NCI-H748 (cell line): ENCODE measurements around the gene NDUFA9.
A peak's percentile ranks its signal among the peaks of the same experiment; 100 is the strongest.

Experiments used
- DNase-seq: peaks from one replicate; lab custom pipeline; 2025; ENCODE audit not compliant: unreplicated experiment; lab: John Stamatoyannopoulos, UW

The NDUFA9 gene

DNA sequence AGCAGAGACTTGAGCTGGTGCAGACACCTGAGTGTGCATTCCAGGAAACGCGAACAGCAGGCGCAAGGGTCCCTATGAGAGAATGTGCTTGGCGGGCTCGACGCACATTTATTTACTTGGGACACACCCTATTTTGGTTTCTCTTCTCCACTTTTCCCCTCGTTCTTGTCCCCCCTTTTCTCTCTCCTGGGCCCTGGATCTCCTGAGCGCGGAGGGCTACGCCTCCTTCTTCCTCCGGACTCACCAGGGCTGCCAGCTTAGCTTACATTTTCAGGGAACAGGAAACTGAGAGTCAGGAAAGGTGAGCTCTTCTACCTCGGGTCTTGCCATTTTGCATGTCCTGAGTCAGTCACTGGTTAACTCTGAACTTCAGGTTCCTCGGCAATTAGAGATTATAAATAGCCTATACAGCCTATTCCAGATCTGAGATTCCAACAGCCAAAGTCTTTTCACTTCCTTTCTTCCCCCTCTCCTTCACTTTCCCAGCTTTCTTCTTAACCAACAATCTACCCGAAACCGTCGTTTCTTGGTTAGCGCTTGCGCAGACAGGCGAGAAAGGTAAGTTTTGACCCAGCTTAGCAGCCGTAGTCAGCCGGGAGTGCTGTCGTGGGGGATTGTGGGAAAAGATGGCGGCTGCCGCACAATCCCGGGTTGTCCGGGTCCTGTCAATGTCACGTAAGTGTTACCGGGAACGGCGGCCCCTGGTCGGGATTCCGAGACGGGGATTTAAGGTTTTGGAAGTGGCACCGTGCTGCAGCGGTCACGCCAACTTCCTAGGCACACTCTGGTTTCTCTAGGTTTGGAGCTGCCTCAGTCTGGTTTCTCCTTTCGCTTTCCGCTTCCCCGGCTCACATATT lies at the start of gene NDUFA9, which contains the start of gene AKAP3:
Gene NDUFA9, plus strand, starts transcription at position 614 of the 857 bp plus-strand sequence. Its CDS starts 13 bp downstream, at position 627.
Gene AKAP3, minus strand, starts transcription at position 551 of the 857 bp plus-strand sequence. CDS start 10,855 bp downstream, outside the sequence.
- peak; percentile 78 for DNase-seq

DNA sequence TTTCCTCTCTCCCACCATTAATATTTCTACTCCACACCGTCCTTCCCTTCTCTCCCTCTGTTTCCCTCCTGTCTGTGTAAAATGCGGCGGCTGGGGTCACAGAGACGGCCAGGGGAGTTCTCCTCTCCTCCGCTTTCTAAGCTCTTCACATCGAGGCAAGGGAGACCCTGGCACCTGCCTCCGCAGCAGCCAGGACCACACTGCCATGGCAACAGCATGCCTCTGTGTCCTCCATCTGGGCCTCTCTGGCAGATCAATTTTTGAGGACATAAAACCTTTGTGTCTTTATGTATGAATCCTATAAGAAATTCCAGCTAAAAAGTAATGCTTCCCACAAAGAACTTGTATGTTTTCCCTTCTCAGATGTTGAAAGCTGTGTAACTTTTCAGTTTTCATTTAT lies 45.5 kb upstream of the NDUFA9 start:
- peak; percentile 49 for DNase-seq

DNA sequence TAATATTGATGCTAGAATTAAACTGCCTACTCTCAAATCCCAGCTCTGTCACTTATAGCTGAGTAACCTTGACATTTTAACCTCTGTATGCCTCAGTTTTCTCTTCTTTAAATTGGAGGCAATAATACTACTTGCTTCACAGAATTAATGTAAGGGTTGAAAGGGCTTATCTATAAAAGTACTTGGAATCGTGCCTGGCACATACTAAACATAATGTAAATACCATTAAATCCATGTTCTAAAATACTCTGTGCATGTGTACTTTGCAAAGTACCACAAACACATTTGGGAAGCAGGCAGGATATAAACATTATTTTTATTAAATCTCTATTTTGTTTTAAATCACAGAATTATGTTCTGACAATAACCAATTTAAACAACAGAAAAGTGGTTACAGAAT lies 45.0 kb upstream of the NDUFA9 start:
- DNase-seq: no peak

DNA sequence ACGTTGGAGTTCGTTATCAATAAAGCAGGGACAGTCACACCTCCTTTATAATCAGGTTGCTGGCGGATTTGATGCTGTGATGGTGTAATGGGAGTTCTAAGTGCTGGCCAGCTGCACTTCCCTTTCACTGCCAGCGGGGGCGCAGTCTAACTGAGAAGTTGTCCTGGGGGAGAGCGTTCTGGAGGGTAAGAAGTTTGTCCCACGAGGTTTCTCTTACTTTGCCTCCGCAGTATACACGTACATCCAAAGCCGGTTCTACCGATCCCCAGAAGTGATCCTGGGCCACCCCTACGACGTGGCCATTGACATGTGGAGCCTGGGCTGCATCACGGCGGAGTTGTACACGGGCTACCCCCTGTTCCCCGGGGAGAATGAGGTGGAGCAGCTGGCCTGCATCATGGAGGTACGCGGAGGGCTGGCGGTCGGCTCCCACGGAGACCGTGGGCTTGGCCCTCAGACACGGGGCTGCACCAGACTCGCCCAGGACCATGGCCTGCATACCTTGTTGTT lies 44.2 kb upstream of the NDUFA9 start:
- DNase-seq: peak; percentile 83

DNA sequence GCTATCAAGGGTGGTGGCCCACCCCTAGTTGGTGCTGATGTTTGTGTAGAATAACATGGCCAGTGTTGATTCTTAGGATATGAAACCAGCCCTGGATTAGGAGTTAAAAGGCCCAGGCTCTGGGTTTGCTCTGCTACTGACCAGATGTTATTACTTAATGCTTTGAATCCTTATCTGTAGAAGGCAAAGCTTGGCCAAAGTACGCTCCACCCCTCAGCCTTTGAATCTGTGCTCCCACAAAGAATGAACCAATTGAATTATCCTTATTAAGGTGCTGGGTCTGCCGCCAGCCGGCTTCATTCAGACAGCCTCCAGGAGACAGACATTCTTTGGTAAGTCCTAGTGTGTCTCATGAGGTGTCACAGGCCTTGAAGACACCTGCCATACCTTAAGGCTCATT lies 41.9 kb upstream of the NDUFA9 start:
- DNase-seq: no peak

DNA sequence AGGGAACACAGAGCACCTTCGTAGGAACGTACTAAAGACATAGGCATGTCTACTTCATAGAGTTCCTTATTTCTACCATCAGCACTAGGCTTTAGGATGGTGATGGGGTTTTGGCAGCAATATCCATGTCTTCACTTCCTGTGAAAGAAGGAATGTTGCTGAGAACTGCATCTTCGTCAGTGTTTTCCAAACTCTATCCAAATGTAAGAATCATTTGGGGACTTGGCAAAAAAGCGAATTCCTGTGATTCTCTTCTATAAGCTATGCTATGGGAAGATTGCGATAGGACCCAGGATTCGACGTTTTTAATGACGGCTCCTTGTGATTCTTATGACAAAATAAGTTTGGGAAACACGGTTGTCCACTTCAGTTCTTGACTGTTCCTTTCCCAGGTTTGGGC lies 39.8 kb upstream of the NDUFA9 start:
- no peak for DNase-seq

DNA sequence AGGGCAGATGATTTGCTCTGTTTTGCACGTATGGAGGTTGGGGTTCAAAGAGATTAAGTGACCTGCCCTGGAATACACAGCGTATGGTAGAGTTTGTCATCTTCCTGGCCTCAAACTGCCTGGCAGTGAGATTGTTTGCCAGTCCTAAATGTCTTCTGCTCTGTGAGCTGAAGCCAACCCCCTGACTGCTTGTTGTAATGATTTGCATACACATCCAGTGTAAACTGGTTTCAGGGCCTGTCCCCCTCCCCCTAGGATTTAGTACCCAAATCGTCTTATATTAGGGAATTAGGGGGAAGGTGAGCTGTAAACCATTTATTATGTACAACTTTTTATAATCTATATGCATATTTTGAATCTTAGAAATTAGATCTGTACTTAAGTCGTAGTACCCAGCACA lies 38.4 kb upstream of the NDUFA9 start:
- DNase-seq: no peak

DNA sequence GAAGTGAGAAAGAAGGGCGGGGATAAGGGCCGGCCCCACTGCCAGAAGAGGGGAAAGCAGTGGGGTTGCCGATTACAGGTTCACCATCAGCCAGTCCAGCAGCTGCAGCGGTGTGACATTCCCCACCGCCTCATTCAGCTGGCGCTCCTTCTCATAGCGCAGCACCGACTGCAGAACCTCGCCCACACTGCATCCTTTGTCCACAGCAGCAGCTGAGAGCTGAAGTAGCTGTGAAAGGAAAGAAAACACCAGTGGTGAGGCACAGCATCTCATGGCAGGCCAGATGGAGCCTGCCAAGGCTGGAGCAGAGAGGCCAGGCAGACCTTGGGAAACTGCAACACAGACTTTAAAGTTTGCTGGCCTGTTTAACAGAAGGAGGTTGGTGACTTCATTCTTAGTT lies 33.2 kb upstream of the NDUFA9 start:
- DNase-seq: peak; percentile 5

DNA sequence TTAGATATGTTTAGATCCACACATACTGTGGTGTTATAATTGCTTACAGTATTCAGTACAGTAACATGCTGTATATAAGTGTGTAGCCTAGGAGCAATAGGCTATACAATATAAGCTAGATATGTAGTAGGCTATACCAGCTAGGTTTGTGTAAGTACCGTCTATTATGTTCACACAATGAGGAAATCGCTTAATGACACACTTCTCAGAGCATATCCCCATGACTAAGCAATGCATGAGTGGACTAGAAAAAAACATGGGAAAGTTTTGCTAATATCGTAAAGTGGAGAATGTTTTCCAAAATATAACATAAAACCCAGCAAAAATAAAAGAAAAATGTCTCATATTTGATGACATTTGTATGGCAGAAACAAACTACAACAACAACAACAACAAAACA lies 27.4 kb upstream of the NDUFA9 start:
- no peak for DNase-seq

DNA sequence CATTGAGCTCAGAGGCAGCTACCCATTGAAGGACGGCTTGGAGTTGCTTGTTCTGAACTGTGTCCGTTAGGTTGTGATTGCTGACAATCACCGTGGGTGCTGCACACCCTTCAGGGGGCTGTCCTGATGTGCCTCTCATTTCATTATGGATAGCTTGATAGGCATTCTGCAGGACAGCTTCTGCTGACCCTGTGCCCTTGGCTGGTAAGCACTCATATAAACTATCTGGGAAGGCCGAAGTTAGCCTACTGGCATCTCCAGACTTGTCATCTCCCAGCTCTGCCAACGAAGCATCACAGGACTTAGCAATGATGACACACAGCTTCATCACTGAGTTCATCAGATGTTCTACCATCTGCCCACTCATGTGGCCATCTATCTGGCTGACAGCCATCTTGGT lies 22.4 kb upstream of the NDUFA9 start:
- DNase-seq: no peak

DNA sequence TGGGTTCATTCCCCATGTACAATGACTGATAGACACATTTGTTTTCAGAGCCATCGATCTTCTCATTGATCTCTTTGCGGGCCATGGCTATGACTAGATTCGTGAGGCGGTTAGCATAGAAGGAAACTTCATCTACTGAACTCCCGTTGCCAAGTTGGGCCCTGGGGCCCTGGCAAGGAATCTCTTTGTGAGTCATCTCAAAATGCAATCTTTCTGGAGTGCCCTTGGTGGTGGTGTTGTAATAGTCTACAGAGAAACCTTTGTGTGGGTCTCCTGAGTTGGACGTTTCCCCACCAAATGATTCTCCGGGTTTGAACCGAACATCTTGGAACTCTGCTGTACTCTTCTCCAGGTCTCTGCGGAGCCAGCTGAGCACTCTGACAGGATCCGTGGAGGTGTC lies 20.5 kb upstream of the NDUFA9 start:
- DNase-seq: no peak

DNA sequence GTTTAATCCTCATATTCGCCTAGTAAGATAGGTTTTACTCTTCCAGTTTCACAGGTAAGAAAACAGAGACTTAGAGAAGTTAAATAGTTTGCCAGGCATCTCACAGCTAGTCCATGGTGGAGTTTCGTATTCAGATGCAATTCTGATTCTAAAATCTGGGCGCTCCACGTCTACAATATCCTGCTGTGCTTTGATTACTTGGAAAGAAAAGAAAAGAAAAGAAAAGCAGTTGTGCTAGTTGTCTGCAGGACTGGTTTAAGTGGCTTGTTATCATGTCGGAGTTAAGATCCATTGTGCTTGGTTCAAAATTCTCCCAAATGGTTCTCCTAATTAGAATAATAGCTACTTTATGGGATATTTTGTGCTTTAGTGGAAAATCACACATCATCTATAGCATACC lies 18.7 kb upstream of the NDUFA9 start:
- DNase-seq: no peak

DNA sequence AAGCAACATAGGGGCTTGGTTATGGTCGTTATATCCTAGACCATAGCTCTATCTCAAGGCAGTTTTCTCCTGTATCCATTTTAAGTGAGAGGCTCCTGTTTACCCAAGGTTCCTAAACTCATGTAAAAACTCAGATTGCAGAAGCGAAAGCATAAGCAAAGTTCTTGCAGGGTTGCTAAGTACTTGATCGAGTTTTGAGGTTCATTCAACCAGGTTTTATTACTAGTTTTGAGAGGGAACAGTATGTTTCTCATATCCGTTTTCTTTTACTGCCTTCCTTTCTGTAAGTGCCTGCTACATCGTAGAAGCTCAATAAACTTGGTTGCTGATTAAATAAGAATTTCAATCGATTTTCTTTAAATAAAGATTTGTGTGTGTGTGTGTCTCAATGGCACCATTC lies 5.2 kb upstream of the NDUFA9 start:
- DNase-seq: no peak

DNA sequence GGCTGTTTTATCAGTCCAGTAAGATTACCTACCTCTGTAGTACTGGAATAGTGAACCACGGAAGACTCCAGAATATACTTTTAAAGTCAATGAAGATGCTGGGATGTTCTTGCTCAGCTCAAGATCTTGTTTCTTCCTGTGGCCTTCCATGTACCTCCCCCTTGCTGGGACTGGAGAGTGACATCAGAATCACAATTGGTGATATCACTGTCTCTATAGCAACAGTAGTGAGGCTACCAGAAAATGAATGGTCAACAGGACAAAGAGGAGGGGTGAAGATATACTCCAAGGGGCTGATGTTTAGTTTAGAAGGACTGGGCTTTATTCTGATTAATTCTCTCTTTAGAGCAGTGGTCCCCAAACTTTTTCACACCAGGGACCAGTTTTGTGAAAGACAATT lies 3.9 kb upstream of the NDUFA9 start:
- DNase-seq: peak; percentile 5

DNA sequence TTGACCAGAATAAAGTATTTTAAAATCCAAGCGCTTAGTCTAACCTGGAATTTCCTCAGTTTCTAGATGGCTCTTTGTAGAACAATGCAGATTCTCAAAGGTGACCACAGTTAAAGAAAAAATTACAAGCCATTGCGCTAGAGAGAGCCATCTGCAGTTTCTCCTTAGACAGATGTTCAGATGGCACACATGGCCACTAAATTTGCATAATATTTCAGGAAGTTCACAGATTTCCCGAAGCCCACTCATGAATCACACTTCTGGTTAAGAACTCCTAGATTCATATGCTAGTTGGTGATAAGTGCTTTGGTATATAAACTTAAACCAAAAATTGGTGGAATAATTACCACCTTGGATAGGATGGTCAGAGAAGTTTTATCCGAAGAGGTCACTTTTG lies 812 bp upstream of the NDUFA9 start:
- DNase-seq: no peak

DNA sequence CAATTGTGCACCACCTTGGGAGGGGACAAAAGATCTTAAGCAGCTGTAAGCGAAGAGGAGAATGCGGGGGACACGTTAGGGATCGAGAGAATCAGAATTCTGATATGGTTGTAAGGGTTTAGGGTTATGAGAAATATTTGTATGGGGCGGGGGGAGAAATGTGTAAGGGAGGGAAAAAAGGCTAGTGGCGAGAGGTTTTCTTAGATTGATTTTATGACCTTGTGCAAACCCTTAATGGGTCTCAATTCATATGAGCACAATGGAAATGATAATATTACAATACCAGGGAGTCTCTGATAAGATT lies 396 bp downstream of the NDUFA9 start:
- DNase-seq: no peak

DNA sequence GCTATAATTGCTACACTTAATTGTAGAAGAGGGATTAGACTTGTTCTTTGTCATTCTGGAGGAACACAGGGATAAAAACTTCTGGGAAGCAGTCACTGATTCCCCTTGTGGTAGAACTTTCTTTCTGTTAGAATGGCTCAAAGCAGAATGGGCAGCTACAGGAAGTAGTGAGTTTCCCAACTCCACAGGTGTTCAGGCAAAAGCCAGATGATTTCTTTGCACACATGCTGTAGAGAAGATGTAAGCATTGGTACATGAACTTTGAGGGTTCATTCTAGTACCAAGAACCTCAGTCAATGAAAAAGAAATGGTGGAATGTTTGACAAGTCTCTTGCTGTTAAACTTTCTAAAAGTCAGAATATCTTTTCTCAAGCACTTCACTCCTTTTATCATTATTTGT lies 4.3 kb downstream of the NDUFA9 start:
- no peak for DNase-seq

DNA sequence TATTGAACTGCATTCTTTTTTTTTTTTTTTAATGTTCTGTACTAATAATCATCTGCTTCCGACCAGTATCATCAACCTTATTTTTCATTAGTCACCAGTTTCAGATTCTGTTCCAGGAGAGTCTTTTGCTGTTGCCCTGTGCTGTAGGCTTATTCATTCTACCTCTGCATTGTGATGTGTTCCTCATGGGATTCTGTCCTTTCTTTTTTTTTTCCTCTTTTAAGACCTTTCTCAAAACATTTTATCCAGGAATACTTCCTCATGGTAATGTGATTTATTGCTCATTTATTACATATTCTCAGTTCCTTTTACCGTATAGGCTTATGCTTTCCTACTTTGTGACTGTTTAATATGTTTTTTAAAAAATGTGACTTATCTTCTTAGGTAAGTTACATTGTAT lies 4.8 kb downstream of the NDUFA9 start:
- no peak for DNase-seq

DNA sequence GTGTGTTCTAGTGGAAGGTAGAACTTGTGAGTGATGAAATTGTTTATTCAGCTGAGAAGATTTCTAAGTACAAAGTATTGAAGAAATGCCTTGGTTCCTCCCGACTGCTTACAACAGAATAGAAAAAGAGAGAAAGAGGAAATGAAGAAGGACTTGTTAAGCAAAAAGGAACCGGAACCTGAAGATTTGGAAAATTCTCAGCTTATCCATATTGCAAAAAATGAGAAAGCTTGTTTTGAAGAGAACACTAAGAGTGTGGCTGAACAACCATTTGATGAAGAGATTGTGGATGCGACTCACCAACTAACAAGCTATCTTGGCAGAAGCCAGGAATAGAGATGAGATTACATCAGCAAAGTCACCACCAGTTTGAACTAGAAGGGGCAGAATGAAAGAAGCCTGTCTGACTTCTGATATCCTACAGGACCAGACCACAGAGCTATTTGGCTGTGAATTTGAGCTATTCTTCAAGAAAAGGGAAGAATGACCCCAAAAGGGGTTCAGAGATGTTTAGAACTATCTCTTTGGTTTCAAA lies 15.1 kb downstream of the NDUFA9 start:
- no peak for DNase-seq

DNA sequence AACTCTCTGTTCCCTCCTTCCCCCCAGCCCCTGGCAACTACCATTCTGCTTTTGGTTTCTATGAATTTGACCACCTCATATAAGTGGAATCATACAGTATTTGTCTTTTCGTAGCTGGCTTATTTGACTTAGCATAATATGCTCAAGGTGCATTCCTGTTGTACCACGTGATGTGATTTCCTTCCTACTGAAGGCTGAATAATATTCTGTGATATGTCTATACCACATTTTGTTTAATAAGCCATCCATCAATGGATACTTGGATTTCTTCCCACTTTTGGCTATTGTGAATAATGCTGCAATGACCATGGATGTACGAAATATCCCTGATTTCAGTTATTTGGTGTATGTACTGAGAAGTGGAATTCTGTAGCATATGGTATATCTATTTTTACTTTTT lies 16.3 kb downstream of the NDUFA9 start:
- DNase-seq: no peak

DNA sequence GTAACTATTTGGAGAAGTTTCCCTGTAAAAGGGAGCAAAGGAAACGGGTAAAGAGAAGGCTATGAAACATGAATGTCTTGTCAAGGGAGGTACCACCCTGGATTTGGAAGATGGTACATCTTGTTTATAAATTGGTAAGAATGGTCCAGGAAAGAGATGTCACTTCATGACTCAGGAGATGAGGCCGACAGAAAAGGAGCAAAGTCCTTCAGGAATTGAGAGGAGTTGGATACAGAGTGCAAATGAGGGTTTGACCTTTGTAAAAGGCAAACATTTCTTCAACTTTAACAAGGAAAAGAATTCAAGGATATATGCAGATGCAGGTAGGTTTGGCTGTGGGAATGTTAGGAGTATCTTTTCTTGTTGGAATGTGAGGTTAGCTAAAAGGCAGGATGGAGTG lies 30.8 kb downstream of the NDUFA9 start:
- no peak for DNase-seq

DNA sequence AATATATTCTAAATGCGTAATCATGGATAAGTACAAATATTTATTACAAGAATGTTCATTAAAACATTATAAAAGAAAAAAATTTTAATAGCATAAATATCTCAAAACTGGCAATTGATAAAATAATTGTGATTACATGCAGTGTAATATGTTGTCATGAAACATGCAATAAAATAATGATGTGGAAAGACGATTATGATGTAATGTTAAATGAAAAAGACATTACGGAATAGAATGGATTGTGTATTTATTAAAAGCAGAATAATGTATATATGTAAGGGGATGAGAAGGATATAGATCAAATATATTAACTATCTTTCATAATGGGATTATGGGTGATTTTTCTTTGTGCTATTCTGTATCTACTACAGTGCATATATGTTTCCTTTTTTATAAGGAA lies 32.8 kb downstream of the NDUFA9 start:
- no peak for DNase-seq

DNA sequence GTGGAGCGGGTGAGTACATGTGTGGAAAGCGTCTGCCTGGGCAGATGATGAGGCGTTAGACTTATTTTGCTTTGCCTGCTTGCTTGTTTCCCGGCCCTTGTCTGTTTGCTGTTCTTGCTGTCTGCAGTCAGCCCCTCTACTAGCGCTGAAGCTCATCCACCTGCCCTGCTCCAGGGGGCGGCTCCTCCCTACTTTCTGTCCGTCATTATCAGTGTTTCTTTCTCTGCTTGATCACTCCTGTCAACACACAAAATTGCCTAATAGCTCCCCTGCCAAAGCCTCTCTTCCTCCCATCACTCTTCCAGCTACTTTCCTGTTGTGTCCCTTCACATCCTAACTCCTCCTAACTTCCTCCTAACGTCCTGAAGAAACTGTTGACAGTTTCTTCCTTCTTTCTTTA lies 36.4 kb downstream of the NDUFA9 start:
- DNase-seq: peak; percentile 9
